Measurements from ENCODE around the gene PCDHAC1. TPM values are rescaled to one million over a fixed set of nuclear protein-coding genes. Genes with fewer than 3 reads are reported as not detected.

Gene PCDHAC1
- total and polyA plus RNA-seq, 9 of the 15 experiments (the other 6 are each of a cell fraction or from before 2014, with no cell fraction given) = not detected

GRCh38 chr5:140965905-140966292 is 39.8 kb downstream of the PCDHAC1 start (continued):
- TF ChIP-seq TCFL5 (CRISPR knock-in tag; conservative IDR thresholded peaks at IDR 0.05) (no peak), ZNF717 (CRISPR knock-in tag; IDR thresholded peaks at IDR 0.05) (no peak)
- TF ChIP-seq, protein P1, sequence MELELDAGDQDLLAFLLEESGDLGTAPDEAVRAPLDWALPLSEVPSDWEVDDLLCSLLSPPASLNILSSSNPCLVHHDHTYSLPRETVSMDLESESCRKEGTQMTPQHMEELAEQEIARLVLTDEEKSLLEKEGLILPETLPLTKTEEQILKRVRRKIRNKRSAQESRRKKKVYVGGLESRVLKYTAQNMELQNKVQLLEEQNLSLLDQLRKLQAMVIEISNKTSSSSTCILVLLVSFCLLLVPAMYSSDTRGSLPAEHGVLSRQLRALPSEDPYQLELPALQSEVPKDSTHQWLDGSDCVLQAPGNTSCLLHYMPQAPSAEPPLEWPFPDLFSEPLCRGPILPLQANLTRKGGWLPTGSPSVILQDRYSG (tag; conservative IDR thresholded peaks at IDR 0.05; ENCODE audit: low read depth) = no peak

GRCh38 chr5:140966293-140967225 is 40.5 kb downstream of the PCDHAC1 start, which contains the start of gene PCDHAC2:
TSS of gene PCDHAC2 (plus strand) at chr5:140966476. CDS start at chr5:140966767, 291 bp downstream.
- Histone ChIP-seq H3K79me2 (ENCODE audit: control insufficient read depth, insufficient read depth, low read length) (no peaks in the 10 kb centered on the region), H3K4me1 (replicated peaks in 1 of 2; ENCODE audit: control insufficient read depth in 2 of 2, insufficient read depth in 2 of 2, low read length in 2 of 2) (no peaks in the 10 kb centered on the region; a peak in 1 of 5 replicates), H3K27ac (ENCODE audit: extremely low read depth, low read depth, low read length) (no peak within 1 kb of the TSS), H2AFZ (ENCODE audit: low read depth, low read length) (no peak within 1 kb of the TSS), H3K4me2 (ENCODE audit: insufficient read depth, low read length) (no peak within 1 kb of the TSS), H3K36me3 (ENCODE audit: control insufficient read depth, insufficient read depth, low read length) (no peaks in the 10 kb centered on the region), H3K9ac (ENCODE audit: insufficient read depth in 1 of 2, low read depth in 2 of 2, low read length in 2 of 2) (no peak within 1 kb of the TSS), H4K20me1 (replicated peaks; ENCODE audit: control insufficient read depth, insufficient read depth, low read length) (no peaks in the 10 kb centered on the region), H3K9me3 (replicated peaks; ENCODE audit: control insufficient read depth, insufficient read depth, low read depth, low read length) (no peaks in the 10 kb centered on the region), H3K27me3 (ENCODE audit: control insufficient read depth in 2 of 2, insufficient read depth in 2 of 2, low read length in 2 of 2) (peaks cover 0 to 11% of the 10 kb centered on the region in 2 experiments; a peak in 2 of 5 replicates), H3K9me1 (ENCODE audit: control insufficient read depth, insufficient read depth, low read length) (no peaks in the 10 kb centered on the region), H3K4me3 (no peak within 1 kb of the TSS)
- no TSS peak for BruUV-seq (replicated peaks)
- FAIRE-seq = no peak
- ATAC-seq = no peak
- ChIA-PET POLR2A (no interaction called here), CTCF (ENCODE audit: low intra/inter-chr PET ratio) (no interaction called here)
- intact Hi-C loops (cut with micrococcal nuclease) (no loop called here), in situ Hi-C loops (cut with MboI) (no loop called here)
- TF ChIP-seq, protein P2, sequence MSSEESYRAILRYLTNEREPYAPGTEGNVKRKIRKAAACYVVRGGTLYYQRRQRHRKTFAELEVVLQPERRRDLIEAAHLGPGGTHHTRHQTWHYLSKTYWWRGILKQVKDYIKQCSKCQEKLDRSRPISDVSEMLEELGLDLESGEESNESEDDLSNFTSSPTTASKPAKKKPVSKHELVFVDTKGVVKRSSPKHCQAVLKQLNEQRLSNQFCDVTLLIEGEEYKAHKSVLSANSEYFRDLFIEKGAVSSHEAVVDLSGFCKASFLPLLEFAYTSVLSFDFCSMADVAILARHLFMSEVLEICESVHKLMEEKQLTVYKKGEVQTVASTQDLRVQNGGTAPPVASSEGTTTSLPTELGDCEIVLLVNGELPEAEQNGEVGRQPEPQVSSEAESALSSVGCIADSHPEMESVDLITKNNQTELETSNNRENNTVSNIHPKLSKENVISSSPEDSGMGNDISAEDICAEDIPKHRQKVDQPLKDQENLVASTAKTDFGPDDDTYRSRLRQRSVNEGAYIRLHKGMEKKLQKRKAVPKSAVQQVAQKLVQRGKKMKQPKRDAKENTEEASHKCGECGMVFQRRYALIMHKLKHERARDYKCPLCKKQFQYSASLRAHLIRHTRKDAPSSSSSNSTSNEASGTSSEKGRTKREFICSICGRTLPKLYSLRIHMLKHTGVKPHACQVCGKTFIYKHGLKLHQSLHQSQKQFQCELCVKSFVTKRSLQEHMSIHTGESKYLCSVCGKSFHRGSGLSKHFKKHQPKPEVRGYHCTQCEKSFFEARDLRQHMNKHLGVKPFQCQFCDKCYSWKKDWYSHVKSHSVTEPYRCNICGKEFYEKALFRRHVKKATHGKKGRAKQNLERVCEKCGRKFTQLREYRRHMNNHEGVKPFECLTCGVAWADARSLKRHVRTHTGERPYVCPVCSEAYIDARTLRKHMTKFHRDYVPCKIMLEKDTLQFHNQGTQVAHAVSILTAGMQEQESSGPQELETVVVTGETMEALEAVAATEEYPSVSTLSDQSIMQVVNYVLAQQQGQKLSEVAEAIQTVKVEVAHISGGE (CRISPR knock-in tag; IDR thresholded peaks at IDR 0.05) = peak in 1 of 3 experiments; percentile 23; a peak in 1 of 6 replicates
- TF ChIP-seq NFATC3 (IDR thresholded peaks at IDR 0.05) = no peak
- no peak for DNase-seq (ENCODE audit: extremely low read depth in 1 of 4, low spot score in 3 of 4)
- WGBS (ENCODE audit: insufficient coverage, low coverage, missing lambda C conversion rate) = 3% methylated on average over 70 of the region's 80 CpGs
